ENCODE data around the gene SELPLG. TPM values are rescaled to one million over a fixed set of nuclear protein-coding genes. Genes with fewer than 3 reads are reported as not detected.

SELPLG gene
- total RNA-seq, 1 donor from 2014 or later: not detected

DNA sequence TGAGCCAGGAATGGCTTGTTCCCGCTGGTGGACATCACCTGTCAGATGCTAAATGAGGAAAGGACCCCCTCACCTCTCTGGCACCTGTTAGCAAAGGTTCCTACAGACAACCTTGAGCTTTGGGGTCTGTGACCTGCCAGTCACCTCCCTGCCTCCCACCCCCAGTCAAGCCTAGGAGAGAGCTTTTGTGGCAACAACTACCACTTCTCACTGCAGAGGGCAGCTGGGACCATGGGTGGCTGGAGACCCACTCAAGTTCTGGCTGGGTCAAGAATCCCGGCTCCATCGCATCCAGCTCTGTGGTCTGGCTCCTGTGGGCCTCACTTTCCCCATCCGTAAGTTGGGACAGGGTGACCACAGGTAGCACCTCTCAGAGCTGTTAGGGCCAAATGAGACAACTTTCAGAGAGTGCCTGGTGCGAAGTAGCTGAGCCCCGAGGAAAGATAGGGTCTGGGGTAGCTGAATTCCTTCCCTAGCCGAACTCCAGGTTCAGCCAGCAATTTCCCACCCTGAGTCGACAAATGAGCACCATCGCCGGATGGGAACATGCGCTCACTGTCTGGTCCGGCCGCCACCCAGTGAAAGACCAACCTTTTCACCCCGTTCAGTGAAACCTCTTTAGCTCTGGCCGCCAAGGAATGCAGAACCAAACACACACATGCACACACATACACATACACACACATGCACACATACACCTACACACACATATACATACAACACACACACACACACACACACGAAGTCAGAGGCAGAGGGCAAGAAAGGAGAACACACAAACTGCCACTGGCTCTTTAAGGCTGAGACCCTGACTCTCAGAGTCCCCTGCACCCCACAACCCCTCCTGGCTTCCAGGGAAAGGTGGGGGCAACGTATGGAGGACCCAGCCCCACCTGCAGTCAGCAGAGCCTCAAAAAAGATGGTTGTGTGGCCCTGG lies 37.7 kb downstream of the SELPLG start:
- no peak for DNase-seq (ENCODE audit: low spot score, unreplicated experiment)
- peaks cover 10% of the 10 kb centered on the region for H3K27me3 Mint-ChIP-seq
- H3K4me1 Mint-ChIP-seq (ENCODE audit: low read depth): no peaks in the 10 kb centered on the region
- TF ChIP-seq, protein P1, sequence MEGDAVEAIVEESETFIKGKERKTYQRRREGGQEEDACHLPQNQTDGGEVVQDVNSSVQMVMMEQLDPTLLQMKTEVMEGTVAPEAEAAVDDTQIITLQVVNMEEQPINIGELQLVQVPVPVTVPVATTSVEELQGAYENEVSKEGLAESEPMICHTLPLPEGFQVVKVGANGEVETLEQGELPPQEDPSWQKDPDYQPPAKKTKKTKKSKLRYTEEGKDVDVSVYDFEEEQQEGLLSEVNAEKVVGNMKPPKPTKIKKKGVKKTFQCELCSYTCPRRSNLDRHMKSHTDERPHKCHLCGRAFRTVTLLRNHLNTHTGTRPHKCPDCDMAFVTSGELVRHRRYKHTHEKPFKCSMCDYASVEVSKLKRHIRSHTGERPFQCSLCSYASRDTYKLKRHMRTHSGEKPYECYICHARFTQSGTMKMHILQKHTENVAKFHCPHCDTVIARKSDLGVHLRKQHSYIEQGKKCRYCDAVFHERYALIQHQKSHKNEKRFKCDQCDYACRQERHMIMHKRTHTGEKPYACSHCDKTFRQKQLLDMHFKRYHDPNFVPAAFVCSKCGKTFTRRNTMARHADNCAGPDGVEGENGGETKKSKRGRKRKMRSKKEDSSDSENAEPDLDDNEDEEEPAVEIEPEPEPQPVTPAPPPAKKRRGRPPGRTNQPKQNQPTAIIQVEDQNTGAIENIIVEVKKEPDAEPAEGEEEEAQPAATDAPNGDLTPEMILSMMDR (IDR thresholded peaks at IDR 0.05; ENCODE audit: unreplicated experiment): no peak
- no peak overlapping the region for H3K27ac Mint-ChIP-seq
- no peaks in the 10 kb centered on the region for H3K9me3 Mint-ChIP-seq (ENCODE audit: low read depth)
- H3K36me3 Mint-ChIP-seq (ENCODE audit: insufficient read depth): no peaks in the 10 kb centered on the region
- no peak overlapping the region for H3K4me3 Mint-ChIP-seq (ENCODE audit: low read depth)

DNA sequence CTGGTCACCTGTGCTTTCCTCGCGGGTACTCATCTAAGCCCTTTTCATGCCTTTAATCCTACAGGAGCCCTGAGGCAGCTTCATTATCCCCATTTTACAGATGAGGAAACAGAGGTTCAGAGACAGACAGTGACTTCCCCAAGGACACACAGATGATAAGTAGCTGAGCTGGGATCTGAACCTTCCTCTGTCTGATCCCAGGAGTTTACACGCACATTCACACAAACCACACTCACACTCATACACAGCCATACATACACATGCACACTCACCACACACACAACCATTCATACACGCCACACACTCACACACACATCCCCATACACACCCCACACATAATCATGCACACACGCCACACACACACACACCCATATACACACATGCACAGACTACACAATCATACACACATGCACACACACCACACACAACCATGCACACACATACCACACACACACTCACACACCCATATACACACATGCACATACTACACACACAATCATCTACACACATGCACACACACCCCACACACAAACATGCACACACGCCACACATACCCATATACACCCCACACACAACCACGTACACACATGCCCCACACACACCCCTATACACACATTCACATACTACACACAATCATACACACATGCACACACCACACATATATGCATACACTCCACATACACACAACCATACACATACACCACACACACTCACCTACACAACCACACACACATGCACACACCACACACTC lies 38.6 kb downstream of the SELPLG start:
- Mint-ChIP-seq H3K27ac (no peak overlapping the region), H3K27me3 (peaks cover 10% of the 10 kb centered on the region), H3K36me3 (ENCODE audit: insufficient read depth) (no peaks in the 10 kb centered on the region), H3K9me3 (ENCODE audit: low read depth) (no peaks in the 10 kb centered on the region), H3K4me3 (ENCODE audit: low read depth) (no peak overlapping the region), H3K4me1 (ENCODE audit: low read depth) (no peaks in the 10 kb centered on the region)
- TF ChIP-seq, protein P1 (IDR thresholded peaks at IDR 0.05; ENCODE audit: unreplicated experiment): no peak
- no peak for DNase-seq (ENCODE audit: low spot score, unreplicated experiment)

DNA sequence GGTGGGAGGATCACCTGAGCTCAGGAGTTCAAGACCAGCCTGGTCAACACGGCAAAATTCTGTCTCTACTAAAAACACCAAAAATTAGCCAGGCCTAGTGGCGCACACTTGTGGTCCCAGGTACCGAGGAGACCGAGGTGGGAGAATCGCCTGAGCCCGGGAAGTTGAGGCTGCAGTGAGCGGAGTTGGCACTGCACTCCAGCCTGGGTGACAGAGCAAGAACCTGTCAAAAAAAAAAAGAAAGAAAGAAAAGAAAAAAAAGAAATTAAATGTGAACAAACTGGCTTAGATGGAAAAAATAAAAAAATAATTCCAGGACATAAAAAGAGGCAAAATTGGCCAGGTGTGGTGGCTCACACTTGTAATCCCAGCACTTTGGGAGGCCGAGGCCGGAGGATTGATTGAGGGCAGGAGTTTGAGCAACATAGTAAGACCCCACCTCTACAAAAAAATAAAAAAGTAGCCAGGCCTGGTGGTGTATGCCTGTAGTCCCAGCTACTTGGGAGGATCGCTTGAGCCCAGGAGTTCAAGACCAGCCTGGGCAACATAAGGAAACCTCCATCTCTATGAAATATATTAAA lies 39.3 kb downstream of the SELPLG start:
- TF ChIP-seq, protein P1 (IDR thresholded peaks at IDR 0.05; ENCODE audit: unreplicated experiment): no peak
- H3K27ac Mint-ChIP-seq: no peak overlapping the region
- no peaks in the 10 kb centered on the region for H3K9me3 Mint-ChIP-seq (ENCODE audit: low read depth)
- H3K4me1 Mint-ChIP-seq (ENCODE audit: low read depth): no peaks in the 10 kb centered on the region
- no peaks in the 10 kb centered on the region for H3K36me3 Mint-ChIP-seq (ENCODE audit: insufficient read depth)
- H3K27me3 Mint-ChIP-seq: peaks cover 10% of the 10 kb centered on the region
- no peak for DNase-seq (ENCODE audit: low spot score, unreplicated experiment)
- no peak overlapping the region for H3K4me3 Mint-ChIP-seq (ENCODE audit: low read depth)

DNA sequence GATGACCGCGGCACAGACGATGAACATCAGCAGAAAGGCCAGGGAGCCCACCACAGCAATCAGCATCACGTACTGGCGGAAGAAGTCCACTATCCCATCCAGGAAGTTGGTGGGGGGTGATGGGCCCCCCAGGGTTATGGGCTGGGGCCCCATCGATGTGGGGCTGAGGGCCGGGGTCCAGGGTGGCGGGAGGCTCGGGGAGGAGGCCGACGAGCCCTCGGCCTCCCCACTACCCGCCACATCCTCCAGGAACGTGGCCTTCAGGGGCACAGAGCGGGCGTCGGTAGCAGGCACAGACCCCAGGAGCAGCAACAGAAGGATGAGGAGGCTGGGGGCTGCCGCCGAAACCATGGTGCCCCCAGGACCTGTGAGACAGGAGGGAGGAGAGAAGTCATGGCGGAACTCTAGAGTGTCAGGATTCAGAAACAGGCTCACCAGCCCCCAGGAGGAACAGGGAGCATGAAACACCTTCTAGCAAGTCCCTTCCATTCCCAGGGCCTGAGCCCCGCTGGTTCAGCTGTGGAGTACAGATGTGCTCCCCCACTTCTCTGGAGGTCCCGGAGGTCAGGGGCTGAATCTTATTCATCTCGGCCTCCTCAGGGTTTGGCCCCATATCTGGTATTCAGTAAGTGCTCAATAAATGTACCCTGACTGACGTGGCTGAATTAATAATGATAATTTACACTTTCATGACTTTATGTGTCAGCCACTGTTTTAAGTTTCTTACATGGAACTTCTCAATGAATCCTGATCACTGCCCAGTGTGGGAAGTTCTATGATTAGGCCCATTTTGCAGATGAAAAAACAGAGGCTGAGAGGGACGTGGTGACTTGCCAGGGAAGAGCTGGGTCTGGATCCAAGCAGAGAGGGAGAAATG lies 41.4 kb downstream of the SELPLG start:
- no peak overlapping the region for H3K27ac Mint-ChIP-seq
- DNase-seq (ENCODE audit: low spot score, unreplicated experiment): no peak
- peaks cover 1% of the 10 kb centered on the region for H3K4me1 Mint-ChIP-seq (ENCODE audit: low read depth)
- H3K9me3 Mint-ChIP-seq (ENCODE audit: low read depth): no peaks in the 10 kb centered on the region
- TF ChIP-seq, protein P1 (IDR thresholded peaks at IDR 0.05; ENCODE audit: unreplicated experiment): no peak
- H3K27me3 Mint-ChIP-seq: no peaks in the 10 kb centered on the region
- no peaks in the 10 kb centered on the region for H3K36me3 Mint-ChIP-seq (ENCODE audit: insufficient read depth)
- no peak overlapping the region for H3K4me3 Mint-ChIP-seq (ENCODE audit: low read depth)
